OCI-LY1 (cell line): ENCODE results near the gene LRRC66.

Experiments
- H2AFZ ChIP-seq: fragments of 200-600 bp; sonication (generic), shearing (Covaris generic); 2 replicates; pipeline ENCODE4 v1.6.0; 2014; ENCODE audit warnings: antibody characterized with exemption, mild to moderate bottlenecking, low read length
- H3F3A ChIP-seq: fragments of 200-600 bp; sonication (generic), shearing (Covaris generic); 2 replicates; pipeline ENCODE4 v1.6.0; 2014; ENCODE audit warnings: mild to moderate bottlenecking, antibody characterized with exemption, low read length, moderate library complexity; ENCODE audit not compliant: insufficient read depth
- H3K27ac ChIP-seq: fragments of 200-600 bp; sonication (generic); 2 replicates; pipeline ENCODE4 v1.5.1; 2014; ENCODE audit warnings: low read length, mixed run types, mild to moderate bottlenecking, low read depth; ENCODE audit not compliant: poor library complexity, severe bottlenecking
- H3K27me3 ChIP-seq: fragments of 200-600 bp; sonication (generic); 2 replicates; pipeline ENCODE4 v1.6.0; 2014; ENCODE audit warnings: antibody characterized with exemption, mild to moderate bottlenecking, low read length, moderate library complexity; ENCODE audit not compliant: insufficient read depth
- H3K36me3 ChIP-seq: fragments of 200-600 bp; sonication (generic); 2 replicates; pipeline ENCODE4 v1.6.1; 2014; ENCODE audit warnings: mild to moderate bottlenecking, antibody characterized with exemption, low read length, moderate library complexity, mixed read lengths; ENCODE audit not compliant: insufficient read depth
- H3K4me1 ChIP-seq: fragments of 200-600 bp; sonication (generic); 2 replicates; pipeline ENCODE4 v1.5.1; 2014; ENCODE audit warnings: mild to moderate bottlenecking, low read length, moderate library complexity; ENCODE audit not compliant: insufficient read depth, severe bottlenecking
- H3K4me2 ChIP-seq: fragments of 200-600 bp; sonication (generic), shearing (Covaris generic); 2 replicates; pipeline ENCODE4 v1.6.1; 2014; ENCODE audit warnings: low read length
- H3K4me3 ChIP-seq: fragments of 200-600 bp; sonication (generic); 2 replicates; pipeline ENCODE4 v1.5.1; 2014; ENCODE audit warnings: low read length, low read depth, mild to moderate bottlenecking, mixed read lengths; ENCODE audit not compliant: poor library complexity, severe bottlenecking
- H3K79me2 ChIP-seq: fragments of 200-600 bp; shearing (Covaris generic); 2 replicates; pipeline ENCODE4 v1.6.1; 2016; ENCODE audit warnings: mixed run types, low read length, mixed read lengths; ENCODE audit not compliant: insufficient read depth
- H3K9ac ChIP-seq: fragments of 200-600 bp; sonication (generic), shearing (Covaris generic); 2 replicates; pipeline ENCODE4 v1.6.1; 2014; ENCODE audit warnings: mild to moderate bottlenecking, low read length, mixed read lengths
- H3K9me2 ChIP-seq: fragments of 200-600 bp; sonication (generic), shearing (Covaris generic); 2 replicates; pipeline ENCODE4 v1.6.1; 2014; ENCODE audit warnings: low read depth, mild to moderate bottlenecking, low read length, mixed read lengths
- H3K9me3 ChIP-seq: fragments of 200-600 bp; shearing (Covaris generic); 2 replicates; pipeline ENCODE4 v1.6.1; 2014; ENCODE audit warnings: low read length, mixed read lengths
- H4K20me1 ChIP-seq: fragments of 200-600 bp; sonication (generic), shearing (Covaris generic); 2 replicates; pipeline ENCODE4 v1.6.0; 2016; ENCODE audit warnings: mild to moderate bottlenecking, low read length; ENCODE audit not compliant: insufficient read depth
- EZH2 ChIP-seq: fragments of 200-600 bp; sonication (generic), shearing (Covaris generic); IDR thresholded peaks from 2 replicates; pipeline ENCODE4 v1.8.0; 2017; ENCODE audit warnings: borderline replicate concordance, mixed run types, mild to moderate bottlenecking, antibody characterized with exemption, low read length, moderate library complexity, mixed read lengths
- TF ChIP-seq, protein P1 (sequence below): fragments of 200-600 bp; sonication (generic), shearing (Covaris generic); IDR thresholded peaks from 2 replicates; pipeline ENCODE4 v1.5.1; 2017; ENCODE audit warnings: mild to moderate bottlenecking, antibody characterized with exemption, low read length, moderate library complexity, mixed read lengths

Gene LRRC66

DNA sequence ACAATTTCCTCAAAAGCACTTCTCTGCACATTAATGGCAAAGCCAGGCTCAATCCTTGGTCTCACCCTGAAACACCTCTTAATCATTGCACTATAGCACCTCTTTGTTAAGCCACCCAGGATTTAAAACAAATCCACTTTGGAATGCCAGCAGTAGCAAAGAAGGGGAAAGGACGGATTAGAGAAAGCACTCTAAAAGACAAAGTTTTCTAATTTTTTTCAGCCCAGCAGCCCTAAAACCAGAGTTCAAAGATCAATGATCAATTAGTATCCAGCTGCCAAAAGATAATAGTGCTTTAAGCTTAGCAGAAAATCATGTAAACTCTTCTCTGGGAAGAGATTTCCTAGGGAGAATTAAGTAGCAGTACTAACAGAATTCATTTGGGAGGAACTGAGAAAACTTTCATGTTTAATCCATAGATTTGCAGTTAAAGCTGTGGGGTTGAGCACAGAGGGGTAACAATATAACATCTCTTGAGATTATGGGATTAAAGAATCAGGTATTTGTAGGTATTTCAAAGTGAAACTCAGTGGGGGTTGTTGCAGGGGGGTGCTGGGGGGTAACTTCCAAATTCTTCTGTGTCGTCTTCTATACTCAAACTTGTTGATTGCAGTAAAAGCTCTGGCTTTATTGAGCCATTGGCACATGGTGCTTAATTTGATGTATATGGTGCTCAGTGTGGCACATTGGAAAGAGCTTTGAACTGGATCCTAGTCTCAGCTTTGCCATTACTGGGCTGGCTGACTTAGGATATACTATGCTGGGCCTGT lies 61.8 kb downstream of the LRRC66 start:
- H3K9ac ChIP-seq = no peak overlapping the region
- no peak overlapping the region for H2AFZ ChIP-seq
- no peak for TF ChIP-seq EZH2
- TF ChIP-seq, protein P1, sequence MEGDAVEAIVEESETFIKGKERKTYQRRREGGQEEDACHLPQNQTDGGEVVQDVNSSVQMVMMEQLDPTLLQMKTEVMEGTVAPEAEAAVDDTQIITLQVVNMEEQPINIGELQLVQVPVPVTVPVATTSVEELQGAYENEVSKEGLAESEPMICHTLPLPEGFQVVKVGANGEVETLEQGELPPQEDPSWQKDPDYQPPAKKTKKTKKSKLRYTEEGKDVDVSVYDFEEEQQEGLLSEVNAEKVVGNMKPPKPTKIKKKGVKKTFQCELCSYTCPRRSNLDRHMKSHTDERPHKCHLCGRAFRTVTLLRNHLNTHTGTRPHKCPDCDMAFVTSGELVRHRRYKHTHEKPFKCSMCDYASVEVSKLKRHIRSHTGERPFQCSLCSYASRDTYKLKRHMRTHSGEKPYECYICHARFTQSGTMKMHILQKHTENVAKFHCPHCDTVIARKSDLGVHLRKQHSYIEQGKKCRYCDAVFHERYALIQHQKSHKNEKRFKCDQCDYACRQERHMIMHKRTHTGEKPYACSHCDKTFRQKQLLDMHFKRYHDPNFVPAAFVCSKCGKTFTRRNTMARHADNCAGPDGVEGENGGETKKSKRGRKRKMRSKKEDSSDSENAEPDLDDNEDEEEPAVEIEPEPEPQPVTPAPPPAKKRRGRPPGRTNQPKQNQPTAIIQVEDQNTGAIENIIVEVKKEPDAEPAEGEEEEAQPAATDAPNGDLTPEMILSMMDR = no peak
- H3K4me2 ChIP-seq = no peak overlapping the region
- H3K9me3 ChIP-seq = no peaks in the 10 kb centered on the region
- H3K79me2 ChIP-seq = no peaks in the 10 kb centered on the region
- no peaks in the 10 kb centered on the region for H3F3A ChIP-seq
- no peaks in the 10 kb centered on the region for H3K27me3 ChIP-seq
- H3K27ac ChIP-seq = no peak overlapping the region
- H3K4me3 ChIP-seq = no peak overlapping the region
- no peaks in the 10 kb centered on the region for H3K36me3 ChIP-seq
- no peaks in the 10 kb centered on the region for H3K9me2 ChIP-seq
- H3K4me1 ChIP-seq = no peaks in the 10 kb centered on the region
- H4K20me1 ChIP-seq = no peaks in the 10 kb centered on the region
